Osteoblast (primary cell): Measurements from ENCODE around the gene CD69. TPM values are rescaled to one million over a fixed set of nuclear protein-coding genes. Genes with fewer than 3 reads are reported as not detected.

Experiments
- DNase-seq: peaks from one replicate; pipeline ENCODE4 v3.0.0; 2011; ENCODE audit warnings: low spot score, mixed read lengths; ENCODE audit not compliant: insufficient read length; ENCODE audit errors: missing footprints
- H2AFZ ChIP-seq: 2 replicates; pipeline ENCODE4 v1.6.0; 2011; ENCODE audit warnings: mild to moderate bottlenecking, low read length
- H3K27ac ChIP-seq: 2 replicates; pipeline ENCODE4 v1.5.1; 2011; ENCODE audit warnings: mild to moderate bottlenecking, low read depth, low read length, moderate library complexity
- H3K27me3 ChIP-seq: 2 replicates; pipeline ENCODE4 v1.6.0; 2012; ENCODE audit warnings: mild to moderate bottlenecking, control low read depth, inconsistent platforms, low read length, moderate library complexity; ENCODE audit not compliant: insufficient read depth
- H3K36me3 ChIP-seq: 2 replicates; pipeline ENCODE4 v1.5.1; 2011; ENCODE audit warnings: mild to moderate bottlenecking, low read length, control low read depth, moderate library complexity; ENCODE audit not compliant: insufficient read depth
- H3K4me1 ChIP-seq: 2 replicates; pipeline ENCODE4 v1.5.1; 2011; ENCODE audit warnings: mild to moderate bottlenecking, low read length, control low read depth, moderate library complexity; ENCODE audit not compliant: insufficient read depth
- H3K4me2 ChIP-seq: 2 replicates; pipeline ENCODE4 v1.6.0; 2011; ENCODE audit warnings: mild to moderate bottlenecking, low read length; ENCODE audit not compliant: insufficient read depth
- H3K4me3 ChIP-seq: fragments of 200-600 bp; sonication (generic); 3 replicates; pipeline ENCODE4 v1.5.1; 2012; ENCODE audit warnings: mild to moderate bottlenecking, low read length, inconsistent platforms; ENCODE audit not compliant: insufficient read depth
- H3K79me2 ChIP-seq: 2 replicates; pipeline ENCODE4 v1.6.0; 2012; ENCODE audit warnings: mild to moderate bottlenecking, low read length, control low read depth, inconsistent platforms; ENCODE audit not compliant: insufficient read depth
- H3K9me3 ChIP-seq: 2 replicates; pipeline ENCODE4 v1.5.1; 2011; ENCODE audit warnings: low read depth, low read length, control low read depth
- H4K20me1 ChIP-seq: 2 replicates; pipeline ENCODE4 v1.6.0; 2012; ENCODE audit warnings: mild to moderate bottlenecking, low read length, control low read depth; ENCODE audit not compliant: insufficient read depth
- total RNA-seq: library from RNA; depleted of rRNA; stranded (reverse); fragments of >200 nt; gene quantifications from 2 replicates; pipeline ENCODE4 v1.2.3, GENCODE V29; 2012
- TF ChIP-seq, protein P1 (sequence below): IDR thresholded peaks from 2 replicates; pipeline ENCODE4 v1.5.1; 2011; ENCODE audit warnings: mild to moderate bottlenecking, low read depth, low read length, moderate library complexity; ENCODE audit errors: extremely low read depth

CD69 gene
- total RNA-seq, 1 donor: not detected

DNA sequence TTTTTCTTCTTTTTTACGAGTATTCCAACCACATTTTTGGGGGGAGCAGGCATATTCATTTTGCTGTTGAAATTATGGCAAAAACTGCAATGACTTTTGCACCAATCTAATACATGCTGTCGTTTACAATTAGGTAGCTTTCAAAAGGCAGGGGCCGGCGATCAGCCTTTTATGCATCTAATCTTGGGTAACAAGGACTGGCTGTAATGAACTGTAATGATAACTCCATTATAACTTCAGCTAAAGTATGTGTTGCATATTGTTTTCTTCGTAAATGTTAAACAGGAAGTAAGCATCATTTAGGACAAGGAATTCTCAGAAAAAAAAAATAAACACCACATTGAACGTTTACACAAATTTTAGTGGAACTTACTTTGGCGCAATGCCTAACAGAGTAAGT is 36.3 kb upstream of the CD69 start:
- Histone ChIP-seq H2AFZ (no peak overlapping the region), H3K4me1 (no peaks in the 10 kb centered on the region), H3K27ac (no peak overlapping the region), H3K4me3 (no peak overlapping the region), H3K36me3 (no peaks in the 10 kb centered on the region), H3K79me2 (no peaks in the 10 kb centered on the region), H3K4me2 (no peak overlapping the region), H3K27me3 (no peaks in the 10 kb centered on the region), H3K9me3 (no peaks in the 10 kb centered on the region), H4K20me1 (no peaks in the 10 kb centered on the region)
- no peak for DNase-seq
- TF ChIP-seq, protein P1, sequence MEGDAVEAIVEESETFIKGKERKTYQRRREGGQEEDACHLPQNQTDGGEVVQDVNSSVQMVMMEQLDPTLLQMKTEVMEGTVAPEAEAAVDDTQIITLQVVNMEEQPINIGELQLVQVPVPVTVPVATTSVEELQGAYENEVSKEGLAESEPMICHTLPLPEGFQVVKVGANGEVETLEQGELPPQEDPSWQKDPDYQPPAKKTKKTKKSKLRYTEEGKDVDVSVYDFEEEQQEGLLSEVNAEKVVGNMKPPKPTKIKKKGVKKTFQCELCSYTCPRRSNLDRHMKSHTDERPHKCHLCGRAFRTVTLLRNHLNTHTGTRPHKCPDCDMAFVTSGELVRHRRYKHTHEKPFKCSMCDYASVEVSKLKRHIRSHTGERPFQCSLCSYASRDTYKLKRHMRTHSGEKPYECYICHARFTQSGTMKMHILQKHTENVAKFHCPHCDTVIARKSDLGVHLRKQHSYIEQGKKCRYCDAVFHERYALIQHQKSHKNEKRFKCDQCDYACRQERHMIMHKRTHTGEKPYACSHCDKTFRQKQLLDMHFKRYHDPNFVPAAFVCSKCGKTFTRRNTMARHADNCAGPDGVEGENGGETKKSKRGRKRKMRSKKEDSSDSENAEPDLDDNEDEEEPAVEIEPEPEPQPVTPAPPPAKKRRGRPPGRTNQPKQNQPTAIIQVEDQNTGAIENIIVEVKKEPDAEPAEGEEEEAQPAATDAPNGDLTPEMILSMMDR: no peak

DNA sequence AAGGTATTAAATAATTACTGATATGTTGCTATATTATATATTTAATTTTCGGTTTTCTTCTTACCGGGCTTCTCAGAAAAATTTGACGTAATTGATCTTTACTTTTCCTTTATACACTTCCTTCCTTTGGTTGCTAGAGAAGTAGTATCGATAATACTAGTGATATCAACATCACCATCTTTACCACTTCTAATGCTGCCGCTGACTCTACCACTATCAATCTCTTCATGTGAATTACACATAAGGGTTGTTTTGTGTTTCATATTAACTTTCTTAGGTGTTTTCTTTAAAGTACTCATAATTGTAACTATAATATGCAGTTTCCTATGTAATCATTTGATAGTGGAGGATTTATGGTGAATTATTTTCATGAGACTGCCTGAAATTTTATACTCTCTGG is 35.6 kb upstream of the CD69 start:
- Histone ChIP-seq H3K4me3 (no peak overlapping the region), H3K4me2 (no peak overlapping the region), H3K9me3 (no peaks in the 10 kb centered on the region), H2AFZ (no peak overlapping the region), H3K4me1 (no peaks in the 10 kb centered on the region), H3K27me3 (no peaks in the 10 kb centered on the region), H3K36me3 (no peaks in the 10 kb centered on the region), H3K79me2 (no peaks in the 10 kb centered on the region), H3K27ac (no peak overlapping the region), H4K20me1 (no peaks in the 10 kb centered on the region)
- no peak for DNase-seq
- TF ChIP-seq, protein P1: no peak

DNA sequence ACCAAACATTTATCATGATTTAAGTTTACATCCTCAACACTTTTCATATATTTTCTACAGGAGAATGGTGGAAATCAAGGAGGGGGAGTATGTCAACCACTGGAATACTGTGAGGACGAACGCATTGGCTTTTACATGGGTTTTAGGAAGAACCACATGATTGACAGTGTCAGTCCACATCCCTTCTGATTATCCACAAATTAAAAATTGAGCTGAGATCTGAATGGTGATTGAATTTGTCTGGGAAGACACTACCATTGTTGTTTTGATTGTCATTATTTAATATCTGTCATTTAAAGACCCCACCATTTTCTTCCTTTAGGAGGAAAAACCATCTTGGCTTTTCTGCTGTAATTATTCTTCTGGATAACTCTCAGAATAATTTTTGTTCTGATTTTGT is 35.2 kb upstream of the CD69 start:
- no peak overlapping the region for H2AFZ ChIP-seq
- no peaks in the 10 kb centered on the region for H4K20me1 ChIP-seq
- no peak for DNase-seq
- no peaks in the 10 kb centered on the region for H3K9me3 ChIP-seq
- H3K27ac ChIP-seq: no peak overlapping the region
- H3K4me3 ChIP-seq: no peak overlapping the region
- H3K79me2 ChIP-seq: no peaks in the 10 kb centered on the region
- no peak overlapping the region for H3K4me2 ChIP-seq
- H3K4me1 ChIP-seq: no peaks in the 10 kb centered on the region
- H3K27me3 ChIP-seq: no peaks in the 10 kb centered on the region
- TF ChIP-seq, protein P1: no peak
- no peaks in the 10 kb centered on the region for H3K36me3 ChIP-seq

DNA sequence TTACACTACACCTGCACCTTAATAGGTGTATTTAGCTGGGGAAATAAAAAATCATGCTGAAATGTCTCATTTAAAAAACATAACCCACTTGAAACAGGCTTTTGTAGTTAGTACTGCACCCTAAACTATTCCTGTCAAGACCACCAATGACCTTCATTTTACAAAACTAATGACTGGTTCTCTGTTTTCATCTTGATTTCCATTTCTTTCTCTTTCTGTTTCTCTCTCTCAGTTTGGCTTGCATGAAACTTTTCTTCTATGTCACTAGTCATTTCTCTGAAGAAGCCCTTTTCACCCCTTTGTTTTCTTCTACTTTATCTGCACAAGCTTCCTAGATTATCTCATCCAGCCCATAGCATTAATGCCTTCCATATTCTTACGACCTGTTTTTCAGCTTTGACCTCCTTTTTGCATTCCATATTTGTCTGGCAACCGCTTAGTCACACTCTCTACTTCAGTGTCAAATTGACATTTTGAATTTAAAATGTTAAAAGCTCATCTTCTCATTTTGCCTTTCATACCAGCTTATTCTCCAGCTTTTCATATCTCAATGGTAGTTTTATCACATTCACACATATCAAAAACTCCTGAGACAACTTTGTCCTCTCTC is 33.9 kb upstream of the CD69 start:
- H3K27ac ChIP-seq: no peak overlapping the region
- no peak overlapping the region for H3K4me3 ChIP-seq
- no peak for DNase-seq
- no peaks in the 10 kb centered on the region for H3K79me2 ChIP-seq
- no peaks in the 10 kb centered on the region for H3K36me3 ChIP-seq
- no peaks in the 10 kb centered on the region for H4K20me1 ChIP-seq
- TF ChIP-seq, protein P1: no peak
- no peaks in the 10 kb centered on the region for H3K27me3 ChIP-seq
- no peak overlapping the region for H2AFZ ChIP-seq
- no peaks in the 10 kb centered on the region for H3K4me1 ChIP-seq
- H3K9me3 ChIP-seq: no peaks in the 10 kb centered on the region
- no peak overlapping the region for H3K4me2 ChIP-seq
